Activated T-cell treated with anti-CD3 and anti-CD28 coated beads, Interleukin-2, amount 50 U/mL, for 1 hour (primary cell): ENCODE data around the gene MSH2.

Source experiments
- DNase-seq: peaks from one replicate; pipeline ENCODE4 v3.0.0-alpha.2; 2020

MSH2 gene

GRCh38 chr2:47510745-47511144 lies 107.8 kb downstream of the MSH2 start:
- DNase-seq: no peak

- DNase-seq: no peak
These were observed 109.7 kb downstream of the MSH2 start for GRCh38 chr2:47512581-47513083.

GRCh38 chr2:47513981-47514520 lies 111.1 kb downstream of the MSH2 start:
- DNase-seq: no peak

DNA sequence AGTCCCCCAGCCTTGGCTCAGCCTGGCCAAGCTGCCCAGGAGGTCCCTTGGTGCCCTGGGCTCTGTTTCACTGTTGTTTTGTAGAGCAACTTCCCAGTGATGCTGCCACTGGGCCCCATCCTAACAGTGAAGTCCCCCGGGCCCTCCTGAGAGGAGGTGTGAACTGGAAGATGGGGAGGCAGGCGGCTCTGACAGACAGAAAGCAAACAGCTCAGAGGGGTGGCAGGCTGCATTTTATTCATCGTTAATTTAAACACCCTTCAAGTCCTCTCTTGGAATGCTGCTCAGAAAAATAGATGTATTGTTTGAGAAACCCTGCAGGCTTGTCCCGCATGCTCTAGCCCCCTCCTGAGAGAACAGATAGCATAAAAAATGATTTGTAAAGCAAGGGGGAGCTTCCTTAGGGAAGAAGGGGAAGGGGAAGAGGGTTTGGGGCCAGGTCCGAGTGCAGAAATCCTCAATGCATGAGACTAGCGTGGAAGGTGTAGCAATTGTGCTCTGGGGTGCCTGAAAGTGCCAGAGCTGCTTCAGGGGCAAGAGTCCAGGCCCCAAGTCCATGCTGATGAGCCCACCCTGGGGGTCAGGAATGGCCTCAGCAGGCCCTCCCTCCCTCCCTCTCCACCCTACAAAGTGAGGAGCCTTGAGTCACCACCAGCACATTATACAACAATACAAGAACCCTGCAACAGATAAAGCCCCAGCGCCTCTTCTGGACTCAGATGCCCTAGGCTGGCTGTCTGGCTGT lies 113.6 kb downstream of the MSH2 start:
- no peak for DNase-seq

- no peak for DNase-seq
These were observed 115.7 kb downstream of the MSH2 start for GRCh38 chr2:47518497-47519146.

- no peak for DNase-seq
These were observed 116.2 kb downstream of the MSH2 start for GRCh38 chr2:47519147-47519537.

- DNase-seq: no peak
These were observed 116.8 kb downstream of the MSH2 start for GRCh38 chr2:47519604-47520301.

- DNase-seq: no peak
These were observed 117.3 kb downstream of the MSH2 start for GRCh38 chr2:47520302-47520630.

GRCh38 chr2:47520825-47521665 lies 118.1 kb downstream of the MSH2 start:
- DNase-seq: peak; percentile 72

GRCh38 chr2:47521666-47522285 lies 118.8 kb downstream of the MSH2 start:
- DNase-seq: no peak

DNA sequence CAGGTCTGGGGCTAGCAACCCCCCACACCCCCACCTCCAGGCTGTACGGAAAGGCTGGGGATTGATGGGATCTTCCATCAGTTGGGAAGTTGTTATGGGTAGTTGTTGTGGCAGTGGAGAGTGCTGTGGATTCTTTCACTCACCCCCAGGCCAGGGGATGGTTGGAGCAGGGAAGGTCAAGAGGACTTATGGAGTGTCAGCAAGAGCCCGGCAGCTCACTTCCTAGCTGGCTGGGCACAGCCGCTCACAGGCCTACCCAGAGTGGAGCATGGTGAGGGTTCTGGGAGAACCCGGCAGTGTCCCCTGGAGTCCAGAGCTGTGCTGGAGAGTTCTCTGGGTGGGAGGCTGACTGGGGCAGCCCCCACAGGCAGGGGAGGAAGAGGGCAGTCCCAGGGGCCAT lies 122.2 kb downstream of the MSH2 start:
- DNase-seq: no peak

GRCh38 chr2:47528455-47528854 lies 125.5 kb downstream of the MSH2 start:
- DNase-seq: no peak

- no peak for DNase-seq
These were observed 125.9 kb downstream of the MSH2 start for GRCh38 chr2:47528874-47529273.

- no peak for DNase-seq
These were observed 127.3 kb downstream of the MSH2 start for GRCh38 chr2:47530105-47530760.

DNA sequence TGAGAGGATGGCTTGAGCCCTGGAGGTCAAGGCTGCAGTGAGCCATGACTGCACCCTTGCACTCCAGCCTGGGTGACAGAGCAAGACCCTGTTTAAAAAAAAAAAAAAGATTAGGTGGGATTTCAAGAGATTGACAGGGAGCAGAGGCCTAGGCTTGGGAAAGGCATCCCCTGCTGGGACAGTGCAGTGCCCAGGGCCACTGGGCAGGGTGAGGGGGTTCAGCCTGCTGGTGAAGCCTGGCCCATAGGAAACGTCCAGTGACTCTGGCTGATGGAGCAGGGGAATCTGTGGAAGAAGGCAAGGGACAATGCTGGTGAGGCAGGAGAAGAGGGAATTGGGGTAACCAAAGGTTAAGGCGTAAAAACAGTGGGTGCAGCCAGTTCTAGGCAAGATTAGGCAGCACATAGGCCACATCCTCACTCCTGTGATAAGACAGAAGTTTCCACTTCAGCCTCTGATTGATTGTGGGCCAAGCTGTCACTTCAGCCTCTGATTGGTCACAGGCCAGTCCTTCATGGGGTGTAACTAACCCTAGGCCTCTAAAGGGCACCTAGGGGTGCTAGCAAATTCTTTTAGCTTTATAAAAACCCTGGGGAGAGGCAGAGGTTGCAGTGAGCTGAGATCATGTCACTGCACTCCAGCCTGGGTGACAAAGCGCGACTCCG lies 128.6 kb downstream of the MSH2 start:
- no peak for DNase-seq
